Panc1 (cell line): ENCODE data around the gene TWIST2. TPM values are rescaled to one million over a fixed set of nuclear protein-coding genes. Genes with fewer than 3 reads are reported as not detected.

Experiments used
- ATAC-seq: fragments of 200-7000 bp; cut with Tn5 transposase; 2 replicates; pipeline ENCODE4 v1.9.1; 2020; ENCODE audit warnings: mild to moderate bottlenecking, moderate library complexity
- BruUV-seq: library from RNA; stranded (reverse); fragments of 400-500 nt; replicated peaks from 2 replicates; lab custom pipeline; 2021; lab: Mats Ljungman, UMichigan
- CTCF ChIA-PET: fragments of 300-600 bp; sonication (Branson Sonifier 250); formaldehyde crosslinking; loops from one replicate; lab custom pipeline; 2022; ENCODE audit warnings: antibody characterized with exemption; lab: Charles Lee
- POLR2A ChIA-PET: fragments of 300-600 bp; sonication (Branson Sonifier 250); formaldehyde crosslinking; loops from one replicate; lab custom pipeline; 2022; ENCODE audit warnings: antibody characterized with exemption; lab: Charles Lee
- DNase-seq: peaks from one replicate; pipeline ENCODE4 v3.0.0-alpha.2; 2010; ENCODE audit warnings: low read depth, low spot score
- H3K27ac ChIP-seq: 2 replicates; pipeline ENCODE4 v1.5.1; 2011; ENCODE audit warnings: mild to moderate bottlenecking, low read length, inconsistent platforms
- H3K27me3 ChIP-seq: fragments of 200-500 bp; sonication (Bioruptor generic); 2 replicates; pipeline ENCODE4 v1.6.0; 2014; ENCODE audit warnings: low read length, inconsistent platforms; ENCODE audit not compliant: control insufficient read depth, insufficient read depth
- H3K36me3 ChIP-seq: fragments of 200-500 bp; sonication (Bioruptor generic); 2 replicates; pipeline ENCODE4 v1.5.1; 2014; ENCODE audit warnings: inconsistent platforms, mild to moderate bottlenecking, low read length, moderate library complexity; ENCODE audit not compliant: control insufficient read depth, insufficient read depth
- H3K4me1 ChIP-seq: 2 replicates; pipeline ENCODE4 v1.5.1; 2011; ENCODE audit warnings: inconsistent platforms, mild to moderate bottlenecking, low read length, moderate library complexity; ENCODE audit not compliant: control insufficient read depth, insufficient read depth
- H3K4me3 ChIP-seq, 2 experiments: 2 replicates each; pipeline ENCODE4 v1.5.1; 2011 to 2012; ENCODE audit warnings: low read depth in 2 of 2, low read length in 2 of 2, mild to moderate bottlenecking in 2 of 2, inconsistent platforms in 1 of 2, moderate library complexity in 1 of 2
- H3K9me3 ChIP-seq: fragments of 200-500 bp; sonication (Bioruptor generic); 2 replicates; pipeline ENCODE4 v1.5.1; 2014; ENCODE audit warnings: low read depth, mild to moderate bottlenecking, inconsistent platforms, low read length, moderate library complexity; ENCODE audit not compliant: control insufficient read depth, insufficient read depth
- CTCF ChIP-seq: fragments of 450-650 bp; IDR thresholded peaks from 2 replicates; pipeline ENCODE4 v1.5.1; 2017; ENCODE audit warnings: mild to moderate bottlenecking
- POLR2AphosphoS5 ChIP-seq: IDR thresholded peaks from 2 replicates; pipeline ENCODE4 v1.6.1; 2012; ENCODE audit warnings: mild to moderate bottlenecking, low read depth, low read length, moderate library complexity
- REST ChIP-seq, 2 experiments: IDR thresholded peaks; 2 replicates each; pipeline ENCODE4 v1.6.1; 2011 to 2012; ENCODE audit warnings: low read depth in 2 of 2, control low read depth in 1 of 2, low read length in 1 of 2, mild to moderate bottlenecking in 1 of 2, moderate library complexity in 1 of 2; ENCODE audit not compliant: insufficient read depth in 1 of 2
- SIN3A ChIP-seq: IDR thresholded peaks from 2 replicates; pipeline ENCODE4 v1.6.1; 2012; ENCODE audit warnings: low read depth, mild to moderate bottlenecking, low read length, moderate library complexity, borderline replicate concordance; ENCODE audit not compliant: insufficient read depth
- TCF7L2 ChIP-seq: IDR thresholded peaks from 2 replicates; pipeline ENCODE4 v1.6.1; 2011; ENCODE audit warnings: mild to moderate bottlenecking, low read depth, low read length, inconsistent platforms
- in situ Hi-C: cut with HindIII; loops from 2 replicates; pipeline ENCODE4 v1.10.0; 2016; ENCODE audit warnings: low sequenced_read_pairs, low pct_unique_long_range_greater_than_20kb
- intact Hi-C: fragments of 100-400 bp; cut with micrococcal nuclease; formaldehyde crosslinking; loops from one replicate; pipeline ENCODE4 v1.10.0; 2022; ENCODE audit not compliant: unreplicated experiment
- total RNA-seq: library from RNA; stranded (reverse); gene quantifications from one replicate; pipeline ENCODE4 v1.2.1, GENCODE V29; 2021; ENCODE audit not compliant: unreplicated experiment

The TWIST2 gene
- total RNA-seq, 1 experiment from 2014 or later = 4.2 TPM

- no TSS peak for BruUV-seq
- no peaks in the 10 kb centered on the region for H3K9me3 ChIP-seq
- DNase-seq (no peak), ATAC-seq (no peak)
- TF ChIP-seq SIN3A = no peak
- TF ChIP-seq REST (IDR thresholded peaks at IDR 0.05; ENCODE audit: insufficient read depth in 1 of 2, low read depth in 2 of 2, low read length in 1 of 2) = no peak
- no peak for TF ChIP-seq TCF7L2
- TF ChIP-seq CTCF = no peak
- TF ChIP-seq POLR2AphosphoS5 = no peak
- intact Hi-C loops = no loop called here
- H3K36me3 ChIP-seq = no peaks in the 10 kb centered on the region
- 0 out of 2 replicates have a peak, but pooled peaks cover 5% of the 10 kb centered on the region for H3K27me3 ChIP-seq
- no peaks in the 10 kb centered on the region for H3K4me1 ChIP-seq
- in situ Hi-C loops = no loop called here
- ChIA-PET CTCF (no interaction called here), POLR2A (no interaction called here)
- H3K27ac ChIP-seq = no peak overlapping the region
- no peak overlapping the region for H3K4me3 ChIP-seq
Measured at GRCh38 chr2:238938003-238938400, 90.1 kb downstream of the TWIST2 start.

GRCh38 chr2:238938401-238939055, 90.6 kb downstream of the TWIST2 start:
- intact Hi-C loops = no loop called here

More at GRCh38 chr2:238938401-238939055, 90.6 kb downstream of the TWIST2 start:
- H3K4me3 ChIP-seq = no peak overlapping the region
- no peak for TF ChIP-seq REST (IDR thresholded peaks at IDR 0.05; ENCODE audit: insufficient read depth in 1 of 2, low read depth in 2 of 2, low read length in 1 of 2)
- TF ChIP-seq TCF7L2 = no peak
- no peak for TF ChIP-seq SIN3A
- no peak for TF ChIP-seq POLR2AphosphoS5
- TF ChIP-seq CTCF = no peak
- H3K9me3 ChIP-seq = no peaks in the 10 kb centered on the region
- ATAC-seq = no peak
- no peak overlapping the region for H3K27ac ChIP-seq
- in situ Hi-C loops = no loop called here
- no peak for DNase-seq
- H3K4me1 ChIP-seq = no peaks in the 10 kb centered on the region
- no TSS peak for BruUV-seq
- 0 out of 2 replicates have a peak, but pooled peaks cover under 1% of the 10 kb centered on the region for H3K27me3 ChIP-seq
- no peaks in the 10 kb centered on the region for H3K36me3 ChIP-seq
- CTCF ChIA-PET = no interaction called here
- POLR2A ChIA-PET = no interaction called here
